H1 (cell line): ENCODE results near the gene SLC7A7.
"Not testable (repeated sequence)": the region's sequence is repeated elsewhere in the genome, so short reads cannot be mapped to it uniquely, and the experiment has no call there.

Experiments used
- CHD1 ChIP-seq: IDR thresholded peaks from 2 replicates; pipeline ENCODE4 v1.6.1; 2012; ENCODE audit warnings: low read depth, low read length, improper control_type of control experiment
- CREB1 ChIP-seq: IDR thresholded peaks from 2 replicates; pipeline ENCODE4 v1.6.1; 2012; ENCODE audit warnings: inconsistent platforms
- CTCF ChIP-seq, 3 experiments: IDR thresholded peaks; 1 replicate in 2 of 3; 2 replicates in 1 of 3; pipeline versions ENCODE4 v1.5.1 to v1.6.1; 2011; ENCODE audit warnings: low read length in 3 of 3, mild to moderate bottlenecking in 3 of 3, inconsistent platforms in 2 of 3, low read depth in 1 of 3, moderate library complexity in 1 of 3; ENCODE audit not compliant: insufficient read depth in 1 of 3; ENCODE audit errors: control extremely low read depth in 1 of 3
- EP300 ChIP-seq, 2 experiments: IDR thresholded peaks; 1 replicate in 1 of 2; 2 replicates in 1 of 2; pipeline ENCODE4 v1.6.1; 2011 to 2012; ENCODE audit warnings: low read depth in 2 of 2, low read length in 2 of 2, mild to moderate bottlenecking in 2 of 2, borderline replicate concordance in 1 of 2, inconsistent platforms in 1 of 2, moderate library complexity in 1 of 2
- EZH2 ChIP-seq: fragments of 200-600 bp; sonication (generic); IDR thresholded peaks from 2 replicates; pipeline ENCODE4 v1.7.1; 2012; ENCODE audit warnings: low read depth, mild to moderate bottlenecking, moderate library complexity, low read length, inconsistent platforms; ENCODE audit not compliant: severe bottlenecking
- POLR2A ChIP-seq, 2 experiments: IDR thresholded peaks; 1 replicate in 1 of 2; 2 replicates in 1 of 2; pipeline ENCODE4 v1.6.1; 2011; ENCODE audit warnings: low read depth in 2 of 2, low read length in 2 of 2, mild to moderate bottlenecking in 2 of 2; ENCODE audit errors: control extremely low read depth in 1 of 2
- POLR2AphosphoS5 ChIP-seq: IDR thresholded peaks from 2 replicates; pipeline ENCODE4 v1.6.1; 2011; ENCODE audit warnings: low read depth, low read length
- RAD21 ChIP-seq, 2 experiments: IDR thresholded peaks in 1 of 2; conservative IDR thresholded peaks in 1 of 2; 2 replicates each; pipeline ENCODE4 v1.6.1; 2011; ENCODE audit warnings: low read depth in 2 of 2, low read length in 2 of 2, improper control_type of control experiment in 1 of 2, inconsistent platforms in 1 of 2, mild to moderate bottlenecking in 1 of 2, moderate library complexity in 1 of 2
- RFX5 ChIP-seq: IDR thresholded peaks from 2 replicates; pipeline ENCODE4 v1.6.1; 2011; ENCODE audit warnings: low read depth, low read length, improper control_type of control experiment, borderline replicate concordance
- SIX5 ChIP-seq: IDR thresholded peaks from 2 replicates; pipeline ENCODE4 v1.6.1; 2011; ENCODE audit warnings: mild to moderate bottlenecking, low read depth, low read length
- SP1 ChIP-seq: IDR thresholded peaks from 2 replicates; pipeline ENCODE4 v1.6.1; 2011; ENCODE audit warnings: low read depth, low read length
- SP2 ChIP-seq: IDR thresholded peaks from 2 replicates; pipeline ENCODE4 v1.6.1; 2012; ENCODE audit warnings: mild to moderate bottlenecking, low read length, inconsistent platforms
- TAF1 ChIP-seq: IDR thresholded peaks from 2 replicates; pipeline ENCODE4 v1.6.1; 2011; ENCODE audit warnings: mild to moderate bottlenecking, low read depth, low read length
- TEAD4 ChIP-seq: IDR thresholded peaks from 2 replicates; pipeline ENCODE4 v1.6.1; 2012; ENCODE audit warnings: low read depth, low read length, inconsistent platforms, mixed read lengths

GRCh38 chr14:22736384-22736783 is 78.9 kb downstream of the SLC7A7 start:
- not testable (repeated sequence) for TF ChIP-seq RAD21 (IDR thresholded peaks at IDR 0.05 in 1 of 2, conservative IDR thresholded peaks at IDR 0.05 in 1 of 2; ENCODE audit: low read depth in 2 of 2, low read length in 2 of 2); CREB1; EP300 (IDR thresholded peaks at IDR 0.05; ENCODE audit: borderline replicate concordance in 1 of 2, low read depth in 2 of 2, low read length in 2 of 2); CTCF (IDR thresholded peaks at IDR 0.05; ENCODE audit: control extremely low read depth in 1 of 3, insufficient read depth in 1 of 3, low read depth in 1 of 3, low read length in 3 of 3); EZH2; TEAD4; SP2; TAF1; RFX5; SP1; SIX5; POLR2AphosphoS5; CHD1; POLR2A (IDR thresholded peaks at IDR 0.05; ENCODE audit: control extremely low read depth in 1 of 2, low read depth in 2 of 2, low read length in 2 of 2)
